B cell (primary cell): ENCODE data around the gene HOXA3.

Experiments
- CTCF ChIP-seq: fragments of 200-600 bp; IDR thresholded peaks from one replicate; pipeline ENCODE4 v1.8.0; 2022; ENCODE audit warnings: antibody characterized with exemption, mild to moderate bottlenecking
- EZH2 ChIP-seq: IDR thresholded peaks from 2 replicates; pipeline ENCODE4 v1.6.1; 2012; ENCODE audit warnings: borderline replicate concordance, low read depth, mild to moderate bottlenecking, moderate library complexity, low read length; ENCODE audit not compliant: insufficient read depth, poor library complexity, severe bottlenecking

GRCh38 chr7:27106901-27107240 is 45.5 kb downstream of the HOXA3 start:
- TF ChIP-seq CTCF = no peak
- TF ChIP-seq EZH2 = no peak
